Measurements from ENCODE around the gene MZT1. TPM values are rescaled to one million over a fixed set of nuclear protein-coding genes. Genes with fewer than 3 reads are reported as not detected.

MZT1 gene
- total RNA-seq, 4 donors from 2014 or later = 3.8 to 4.3 TPM; not detected in 2

DNA sequence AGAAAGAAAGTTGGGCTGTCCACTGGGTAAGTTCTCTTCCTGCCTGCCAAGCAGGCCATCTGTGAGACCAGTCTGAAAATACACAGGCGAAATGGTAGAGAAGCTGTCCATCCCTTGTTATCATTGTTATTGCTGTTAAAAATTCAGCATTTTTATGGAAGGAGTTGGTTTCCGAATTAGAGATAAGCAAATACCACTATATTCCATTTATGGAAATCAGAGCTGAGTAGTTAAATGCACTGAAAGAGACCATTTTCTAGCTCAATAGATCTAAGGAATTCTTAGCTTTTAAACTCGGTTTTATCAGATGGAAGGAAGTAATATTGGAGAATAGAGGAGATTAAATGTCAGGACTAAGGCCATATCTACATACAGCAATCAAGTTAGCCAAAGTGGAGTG, 40.7 kb downstream of the MZT1 start:
- WGBS, 2 donors (ENCODE audit: low coverage in 1 of 2) = 75% methylated on average over 3 of the region's 3 CpGs
- H3K4me3 ChIP-seq = no peak overlapping the region
- intact Hi-C loops (cut with DNase I; ENCODE audit: low total_unique reads) (no loop called here), in situ Hi-C loops (cut with MboI; ENCODE audit: low pct_ligation_motif_present in 1 of 4, low pct_unique_long_range_greater_than_20kb in 1 of 4, low sequenced_read_pairs in 3 of 4) (no loop called here)
- DNase-seq = no peak
- no peaks in the 10 kb centered on the region for H3K36me3 ChIP-seq
- TF ChIP-seq, protein P1, sequence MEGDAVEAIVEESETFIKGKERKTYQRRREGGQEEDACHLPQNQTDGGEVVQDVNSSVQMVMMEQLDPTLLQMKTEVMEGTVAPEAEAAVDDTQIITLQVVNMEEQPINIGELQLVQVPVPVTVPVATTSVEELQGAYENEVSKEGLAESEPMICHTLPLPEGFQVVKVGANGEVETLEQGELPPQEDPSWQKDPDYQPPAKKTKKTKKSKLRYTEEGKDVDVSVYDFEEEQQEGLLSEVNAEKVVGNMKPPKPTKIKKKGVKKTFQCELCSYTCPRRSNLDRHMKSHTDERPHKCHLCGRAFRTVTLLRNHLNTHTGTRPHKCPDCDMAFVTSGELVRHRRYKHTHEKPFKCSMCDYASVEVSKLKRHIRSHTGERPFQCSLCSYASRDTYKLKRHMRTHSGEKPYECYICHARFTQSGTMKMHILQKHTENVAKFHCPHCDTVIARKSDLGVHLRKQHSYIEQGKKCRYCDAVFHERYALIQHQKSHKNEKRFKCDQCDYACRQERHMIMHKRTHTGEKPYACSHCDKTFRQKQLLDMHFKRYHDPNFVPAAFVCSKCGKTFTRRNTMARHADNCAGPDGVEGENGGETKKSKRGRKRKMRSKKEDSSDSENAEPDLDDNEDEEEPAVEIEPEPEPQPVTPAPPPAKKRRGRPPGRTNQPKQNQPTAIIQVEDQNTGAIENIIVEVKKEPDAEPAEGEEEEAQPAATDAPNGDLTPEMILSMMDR (IDR thresholded peaks at IDR 0.05) = no peak
- TF ChIP-seq POLR2A (IDR thresholded peaks at IDR 0.05) = no peak
- no peak for TF ChIP-seq EP300 (IDR thresholded peaks at IDR 0.05; ENCODE audit: low read depth)
- no peak for TF ChIP-seq POLR2AphosphoS5 (IDR thresholded peaks at IDR 0.05)
- H3K27me3 ChIP-seq = no peaks in the 10 kb centered on the region
- H3K27ac ChIP-seq = no peak overlapping the region
- H3K9me3 ChIP-seq = no peaks in the 10 kb centered on the region
- no peaks in the 10 kb centered on the region for H3K4me1 ChIP-seq

DNA sequence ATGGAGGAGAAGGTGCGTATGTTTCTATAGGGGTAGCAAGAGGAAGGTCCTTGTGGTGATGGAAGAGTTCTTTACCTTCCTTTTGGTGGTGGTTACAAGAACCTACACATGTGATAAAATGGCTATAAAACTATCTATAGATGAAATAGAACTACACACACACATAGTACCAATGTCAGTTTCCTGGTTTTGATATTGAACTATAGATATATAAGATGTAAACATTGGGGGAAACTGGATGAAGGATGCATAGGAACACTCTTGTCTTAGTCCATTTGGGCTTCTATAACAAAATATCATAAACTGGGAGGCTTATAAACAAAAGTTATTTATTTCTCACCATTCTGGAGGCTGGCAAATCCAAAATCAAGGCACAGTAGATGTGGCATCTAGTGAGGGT, 47.1 kb downstream of the MZT1 start:
- intact Hi-C loops (cut with DNase I; ENCODE audit: low total_unique reads) (no loop called here), in situ Hi-C loops (cut with MboI; ENCODE audit: low pct_ligation_motif_present in 1 of 4, low pct_unique_long_range_greater_than_20kb in 1 of 4, low sequenced_read_pairs in 3 of 4) (no loop called here)
- Histone ChIP-seq H3K36me3 (no peaks in the 10 kb centered on the region), H3K27ac (no peak overlapping the region), H3K9me3 (no peaks in the 10 kb centered on the region), H3K27me3 (no peaks in the 10 kb centered on the region), H3K4me1 (no peaks in the 10 kb centered on the region), H3K4me3 (no peak overlapping the region)
- DNase-seq = no peak
- WGBS, 2 donors (ENCODE audit: low coverage in 1 of 2) = 94 to 100% methylated on average over 1 of the region's 1 CpG
- TF ChIP-seq, protein P1 (IDR thresholded peaks at IDR 0.05) = no peak
- no peak for TF ChIP-seq EP300 (IDR thresholded peaks at IDR 0.05; ENCODE audit: low read depth)
- no peak for TF ChIP-seq POLR2AphosphoS5 (IDR thresholded peaks at IDR 0.05)
- TF ChIP-seq POLR2A (IDR thresholded peaks at IDR 0.05) = no peak

DNA sequence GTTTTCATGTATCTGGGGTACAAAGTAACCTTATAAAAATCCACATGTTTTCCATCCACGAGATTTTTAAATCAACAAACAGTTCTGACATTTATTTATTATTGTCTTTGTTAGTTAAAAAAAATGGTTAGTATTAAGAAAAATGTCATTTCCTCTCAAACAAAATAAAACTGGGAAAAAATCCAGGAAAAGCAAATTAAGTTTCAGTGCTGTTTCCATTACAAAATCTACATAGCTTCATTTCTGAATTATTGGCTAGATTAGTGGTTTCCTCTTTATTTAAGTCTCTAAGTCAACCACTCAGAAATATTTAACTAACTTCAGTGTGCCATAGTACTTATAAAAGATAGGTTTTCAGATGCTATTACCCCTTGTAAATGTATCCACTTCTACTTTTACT, 49.1 kb downstream of the MZT1 start:
- WGBS, 2 donors (ENCODE audit: low coverage in 1 of 2) = 52 to 71% methylated on average over 1 of the region's 1 CpG
- TF ChIP-seq POLR2A (IDR thresholded peaks at IDR 0.05) = no peak
- TF ChIP-seq POLR2AphosphoS5 (IDR thresholded peaks at IDR 0.05) = no peak
- TF ChIP-seq, protein P1 (IDR thresholded peaks at IDR 0.05) = no peak
- no peak for TF ChIP-seq EP300 (IDR thresholded peaks at IDR 0.05; ENCODE audit: low read depth)
- no peak overlapping the region for H3K4me3 ChIP-seq

DNA sequence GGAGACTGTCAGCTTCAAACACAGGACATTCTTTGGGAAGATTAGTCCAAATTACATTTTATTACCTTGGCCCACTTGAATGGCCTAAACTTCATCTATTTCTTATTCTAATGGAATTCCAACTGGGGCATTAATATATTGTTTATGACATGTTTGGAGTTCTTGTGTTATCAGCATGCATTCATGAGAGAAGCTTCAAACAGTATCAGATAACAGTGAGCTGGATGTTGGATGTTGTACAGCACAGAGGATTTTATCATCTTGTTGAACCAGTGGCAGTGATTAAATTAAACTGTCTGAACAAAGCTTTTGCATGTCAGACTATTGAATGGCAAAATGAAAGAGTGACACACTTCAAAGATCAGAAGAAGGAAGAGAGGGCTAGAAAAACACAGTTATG, 50.0 kb downstream of the MZT1 start:
- Histone ChIP-seq H3K36me3 (no peaks in the 10 kb centered on the region), H3K9me3 (no peaks in the 10 kb centered on the region), H3K4me1 (no peaks in the 10 kb centered on the region), H3K27me3 (no peaks in the 10 kb centered on the region), H3K27ac (no peak overlapping the region), H3K4me3 (no peak overlapping the region)
- in situ Hi-C loops (cut with MboI; ENCODE audit: low pct_ligation_motif_present in 1 of 4, low pct_unique_long_range_greater_than_20kb in 1 of 4, low sequenced_read_pairs in 3 of 4) (no loop called here), intact Hi-C loops (cut with DNase I; ENCODE audit: low total_unique reads) (no loop called here)
- TF ChIP-seq EP300 (IDR thresholded peaks at IDR 0.05; ENCODE audit: low read depth) (no peak), POLR2AphosphoS5 (IDR thresholded peaks at IDR 0.05) (no peak), POLR2A (IDR thresholded peaks at IDR 0.05) (no peak)
- TF ChIP-seq, protein P1 (IDR thresholded peaks at IDR 0.05) = no peak
- DNase-seq = no peak

More for the DNA sequence above, 49.1 kb downstream of the MZT1 start:
- in situ Hi-C loops (cut with MboI; ENCODE audit: low pct_ligation_motif_present in 1 of 4, low pct_unique_long_range_greater_than_20kb in 1 of 4, low sequenced_read_pairs in 3 of 4) (no loop called here), intact Hi-C loops (cut with DNase I; ENCODE audit: low total_unique reads) (no loop called here)
- H3K4me1 ChIP-seq = no peaks in the 10 kb centered on the region
- no peak overlapping the region for H3K27ac ChIP-seq
- H3K9me3 ChIP-seq = no peaks in the 10 kb centered on the region
- no peaks in the 10 kb centered on the region for H3K27me3 ChIP-seq
- H3K36me3 ChIP-seq = no peaks in the 10 kb centered on the region
- no peak for DNase-seq

Data from transverse colon (tissue), 4 donors.